T47D (cell line): Measurements from ENCODE around the gene CCNE1.

ENCODE experiments used
- DNase-seq, 2 experiments: peaks; one replicate each; pipeline versions ENCODE4 v3.0.0 to v3.0.0-alpha.2; 2011 to 2012; ENCODE audit warnings: low read depth in 1 of 2, low spot score in 1 of 2
- JUND ChIP-seq: IDR thresholded peaks from 2 replicates; pipeline ENCODE4 v1.6.1; 2012; ENCODE audit warnings: low read depth
- in situ Hi-C: cut with HindIII; loops from 2 replicates; pipeline ENCODE4 v1.10.0; 2016; ENCODE audit warnings: low sequenced_read_pairs, low pct_unique_long_range_greater_than_20kb

Gene CCNE1

DNA sequence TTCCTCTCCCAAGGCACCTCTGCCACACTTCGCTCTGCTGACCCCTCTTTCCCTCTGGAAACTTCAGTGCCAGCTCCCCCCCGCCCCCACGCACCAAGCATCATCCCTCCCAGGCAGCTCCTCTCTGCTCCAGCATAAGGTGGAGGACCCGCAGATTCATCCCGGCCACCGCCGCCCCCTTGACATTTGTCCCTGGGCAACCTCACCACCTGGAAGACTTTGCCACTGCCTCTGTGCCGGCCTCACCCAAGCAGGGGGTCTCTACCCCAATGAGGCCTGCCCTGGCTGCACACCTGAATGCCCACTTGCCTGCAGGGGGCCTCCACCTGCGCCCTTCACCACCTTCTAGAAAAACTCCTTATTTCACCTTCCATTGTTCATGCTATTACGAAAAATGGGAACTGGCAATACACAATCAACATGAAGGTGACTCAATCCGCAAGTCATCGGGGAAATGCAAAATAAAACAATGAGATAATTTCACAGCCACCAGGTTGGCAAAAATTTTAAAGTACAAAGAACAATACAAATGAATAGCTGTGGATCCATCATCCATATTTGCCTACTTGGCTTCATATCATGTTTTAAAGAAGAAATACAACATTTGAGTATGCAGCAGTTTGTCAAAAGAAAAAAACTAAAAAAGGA lies 21.9 kb downstream of the CCNE1 start:
- in situ Hi-C loops = no loop called here
- no peak for DNase-seq
- no peak for TF ChIP-seq JUND

DNA sequence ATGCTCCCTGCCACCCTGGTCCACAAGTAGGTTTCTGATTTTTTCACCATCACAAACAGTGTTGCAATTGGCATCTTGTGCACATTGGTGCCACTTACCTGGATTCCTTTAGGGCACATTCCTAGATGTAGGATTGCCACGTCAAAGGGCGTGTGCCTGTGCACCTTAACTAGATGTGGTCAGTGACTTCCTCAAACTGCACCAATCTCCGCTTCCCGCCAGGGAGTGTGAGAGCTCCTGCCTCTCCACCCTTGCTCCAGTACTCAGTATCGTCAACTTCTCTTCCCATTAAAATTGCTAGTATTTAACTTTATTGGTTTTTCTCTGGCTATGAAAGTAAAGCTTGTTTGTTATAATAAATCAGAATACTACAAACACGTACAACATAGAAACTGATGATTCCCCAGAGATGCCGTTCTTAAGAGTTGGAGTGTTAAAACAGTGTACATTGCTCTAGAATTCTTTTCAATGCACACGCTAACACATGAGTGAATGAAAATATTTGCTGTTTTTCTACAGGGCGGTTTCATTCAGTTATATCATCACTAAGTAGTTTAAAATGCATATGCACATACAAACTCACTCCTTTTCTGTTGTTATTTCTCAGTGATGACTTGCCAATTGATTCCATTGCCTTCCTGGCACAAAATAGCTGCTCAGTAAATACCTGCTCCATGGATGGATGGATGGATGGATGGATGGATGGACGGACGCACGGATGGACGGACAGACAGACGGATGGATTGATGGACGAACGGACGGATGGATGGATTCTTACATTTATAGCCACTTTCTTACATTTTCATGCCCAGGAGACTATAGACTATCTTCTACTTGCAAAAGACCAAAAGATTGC lies 23.4 kb downstream of the CCNE1 start:
- no peak for TF ChIP-seq JUND
- in situ Hi-C loops = no loop called here
- DNase-seq = peak; percentile 72 to 91

DNA sequence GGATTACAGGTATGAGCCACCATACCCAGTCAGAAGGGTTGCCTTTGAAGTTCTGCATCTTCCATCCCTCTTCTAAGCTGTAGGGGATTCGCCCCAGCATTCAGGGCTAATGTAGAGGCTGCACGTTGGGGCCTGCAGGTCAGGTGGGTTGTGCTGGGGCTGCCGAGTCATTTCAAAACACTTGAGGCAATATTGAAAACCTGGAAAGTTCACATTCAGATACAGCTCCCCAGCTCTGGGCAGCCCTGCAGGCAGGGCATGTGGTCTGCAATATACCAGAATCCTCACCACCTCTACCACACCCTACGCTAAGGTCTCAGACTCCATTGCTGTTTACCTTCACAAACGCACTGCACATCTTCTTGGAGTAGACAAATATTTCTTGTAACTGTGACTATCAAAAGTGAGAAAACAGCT lies 24.6 kb downstream of the CCNE1 start:
- in situ Hi-C loops = no loop called here
- no peak for TF ChIP-seq JUND
- no peak for DNase-seq

DNA sequence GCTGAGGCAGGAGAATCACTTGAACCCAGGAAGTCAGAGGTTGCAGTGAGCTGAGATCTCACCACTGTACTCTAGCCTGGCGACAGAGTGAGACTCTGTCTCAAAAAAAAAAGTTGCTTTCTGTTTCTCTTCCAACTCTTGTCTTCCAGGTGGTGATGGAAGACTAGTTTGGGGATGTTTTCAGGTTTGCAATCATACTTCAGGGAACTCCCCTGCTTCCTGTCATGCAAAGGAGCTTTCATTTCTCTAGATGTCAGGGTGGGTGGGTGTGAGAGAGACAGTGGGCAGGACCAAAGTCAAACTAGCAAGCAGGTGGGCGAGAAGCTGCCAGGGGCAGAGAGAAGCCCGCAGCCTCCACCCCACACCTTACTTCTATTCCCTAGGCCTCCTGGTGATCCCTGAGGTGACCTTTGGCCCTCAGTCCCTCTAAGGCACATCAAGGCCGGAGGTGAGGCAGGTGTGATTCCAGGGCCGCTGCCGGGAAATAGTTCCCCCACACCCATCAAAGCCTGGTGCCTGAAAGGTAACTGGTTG lies 25.7 kb downstream of the CCNE1 start:
- in situ Hi-C loops = no loop called here
- no peak for TF ChIP-seq JUND
- DNase-seq = no peak

DNA sequence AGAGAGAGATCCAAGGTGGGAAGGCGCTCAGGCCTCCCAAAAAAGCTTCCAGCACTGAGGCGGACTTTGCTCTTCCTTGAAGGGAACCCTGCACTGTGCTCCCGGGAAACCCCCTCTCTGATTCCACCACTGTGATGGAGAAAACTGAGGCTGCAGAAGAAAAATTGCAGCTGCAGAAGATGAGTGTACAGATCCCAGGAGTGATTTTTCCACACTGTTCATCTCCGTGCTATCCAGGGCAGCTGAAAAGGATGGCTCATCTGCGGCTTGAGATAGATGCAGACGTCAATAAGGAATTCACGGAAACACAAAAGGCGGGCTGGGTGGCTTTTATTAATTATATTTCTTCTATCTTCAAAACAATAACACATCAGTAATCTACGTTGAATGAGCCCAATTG lies 26.2 kb downstream of the CCNE1 start:
- in situ Hi-C loops = no loop called here
- no peak for DNase-seq
- no peak for TF ChIP-seq JUND

DNA sequence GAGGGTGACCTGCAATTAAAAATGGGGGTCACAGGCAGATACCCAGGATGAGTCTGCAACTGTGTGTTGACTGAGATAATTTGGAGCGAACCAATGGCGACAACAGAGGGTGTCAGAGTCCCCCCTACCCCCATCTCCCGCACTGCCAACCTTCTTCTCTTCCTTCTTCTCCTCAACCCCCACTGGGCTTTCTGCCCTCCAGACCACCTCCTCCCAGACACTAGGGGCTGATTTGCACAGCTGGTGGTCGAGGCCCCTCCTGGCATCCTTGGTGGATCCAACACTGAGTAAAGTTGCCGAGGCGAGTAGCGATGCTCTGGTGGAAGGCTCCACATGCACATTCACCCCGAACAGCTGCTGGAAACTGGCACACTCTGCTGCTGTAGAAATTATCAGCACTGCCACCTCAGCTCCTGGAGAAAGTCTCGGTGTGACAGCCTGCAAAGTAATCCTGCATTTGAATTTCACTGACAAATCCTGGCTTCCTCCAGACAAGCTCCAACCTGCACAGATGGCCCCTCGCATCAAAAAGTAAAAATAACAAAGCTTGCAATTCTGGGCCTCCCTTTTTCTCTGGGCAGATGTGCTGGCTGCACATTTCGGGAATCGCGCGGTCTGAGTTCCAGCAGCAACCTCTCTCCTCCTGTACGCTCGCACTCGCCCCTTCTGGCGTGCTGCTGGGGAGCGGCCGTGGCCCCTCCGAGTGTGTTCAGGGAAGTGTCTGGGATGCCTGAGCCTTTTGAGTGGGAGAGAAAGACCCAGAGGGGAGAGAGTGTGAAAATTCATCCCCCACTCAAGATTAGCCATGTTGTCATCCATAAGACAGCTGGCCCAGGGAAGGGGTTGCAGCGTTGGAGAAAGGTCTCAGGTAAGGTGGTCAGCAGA lies 28.5 kb downstream of the CCNE1 start:
- no peak for TF ChIP-seq JUND
- in situ Hi-C loops = no loop called here

DNA sequence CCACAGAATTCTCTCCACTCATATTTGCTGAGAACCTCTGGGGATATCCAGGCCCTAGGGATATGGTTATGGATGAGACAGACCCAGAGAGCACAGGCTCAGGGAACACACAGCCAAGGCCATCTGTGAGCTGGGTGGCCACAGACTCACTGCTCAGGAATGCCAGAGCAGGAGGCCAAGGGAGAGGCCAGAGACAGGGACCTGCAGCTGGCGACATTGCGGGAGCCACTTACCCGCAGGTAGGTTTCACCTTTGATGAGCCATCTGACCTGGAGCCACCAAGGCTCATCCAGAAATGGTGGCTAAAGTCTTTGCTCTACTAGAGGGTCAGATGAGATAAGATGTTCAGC lies 29.4 kb downstream of the CCNE1 start:
- DNase-seq = no peak
- in situ Hi-C loops = no loop called here
- no peak for TF ChIP-seq JUND

More for the DNA sequence above, 28.5 kb downstream of the CCNE1 start:
- DNase-seq = no peak

DNA sequence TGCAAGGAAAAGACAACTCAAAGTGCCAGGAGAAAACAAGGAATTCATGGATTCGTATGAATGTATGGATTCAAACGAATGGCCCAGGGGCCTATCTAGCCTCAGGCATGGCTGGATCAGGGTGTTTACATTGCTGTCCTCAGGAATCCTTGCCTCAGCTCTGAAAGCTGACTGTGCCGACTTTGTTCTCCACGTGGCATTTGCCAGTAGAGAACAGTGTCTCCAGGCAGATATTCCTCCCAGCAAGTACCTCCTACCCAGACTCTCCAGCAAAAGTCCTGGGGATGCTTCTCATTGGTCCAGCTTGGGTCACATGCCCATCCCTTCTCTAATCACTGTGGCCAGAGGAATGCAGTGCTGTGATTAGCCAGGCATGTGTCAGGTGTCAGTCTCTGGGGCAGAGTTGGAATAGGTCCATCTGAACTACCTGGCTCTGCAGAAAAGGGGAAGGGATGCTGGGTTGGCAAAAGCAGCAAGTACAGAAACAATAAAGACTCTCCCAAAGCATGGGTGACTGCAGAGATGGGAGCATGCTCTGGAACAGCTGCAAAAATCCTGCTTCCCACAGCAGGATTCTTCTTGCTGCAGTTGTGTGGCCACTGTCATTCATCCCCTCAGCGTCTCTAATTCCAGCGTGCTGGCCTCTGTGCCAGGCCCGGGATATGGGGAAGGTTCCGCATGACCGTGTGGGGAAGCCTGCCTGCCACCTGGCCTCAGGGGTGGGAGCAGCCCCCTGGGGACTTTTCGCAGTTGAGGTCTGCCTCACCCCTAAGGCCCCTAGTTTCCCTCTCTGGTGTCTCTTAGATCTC lies 30.0 kb downstream of the CCNE1 start:
- peak in 1 of 2 experiments; percentile 88 for DNase-seq
- TF ChIP-seq JUND = no peak
- in situ Hi-C loops = no loop called here

DNA sequence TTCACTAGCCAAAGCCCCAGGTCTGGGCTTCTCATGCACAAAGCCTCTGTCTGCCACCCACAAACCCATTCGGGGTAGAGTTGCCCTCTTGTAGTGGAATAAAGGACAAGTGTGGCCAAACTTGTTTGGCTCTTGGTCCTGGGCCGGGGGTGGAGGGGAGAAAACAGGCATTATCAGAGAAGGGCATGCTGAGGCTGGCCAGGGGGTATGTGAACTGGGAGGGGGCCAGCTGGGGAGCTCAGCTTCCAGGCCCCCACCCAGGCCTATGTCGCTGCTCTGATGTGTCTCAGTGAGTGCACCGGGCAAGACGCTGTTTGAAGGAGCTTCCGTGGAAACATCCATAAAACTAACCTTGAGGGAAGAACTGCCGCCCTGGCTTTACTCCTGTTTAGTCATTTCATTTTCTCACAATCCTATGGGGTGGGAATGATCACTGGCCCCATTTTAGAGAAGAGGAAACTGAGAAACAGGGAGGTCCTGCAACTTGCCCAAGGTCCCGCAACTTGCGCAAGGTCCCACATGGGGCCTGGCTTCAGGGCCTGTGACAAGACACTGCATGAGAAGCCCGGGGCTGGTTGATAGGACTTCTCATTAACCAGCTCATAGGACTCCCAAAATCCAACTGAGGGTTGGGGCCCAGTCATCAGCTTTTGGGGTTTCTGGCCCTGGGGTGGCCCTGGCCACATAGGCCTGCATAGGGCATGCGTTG lies 30.8 kb downstream of the CCNE1 start:
- no peak for DNase-seq
- in situ Hi-C loops = no loop called here
- TF ChIP-seq JUND = no peak

DNA sequence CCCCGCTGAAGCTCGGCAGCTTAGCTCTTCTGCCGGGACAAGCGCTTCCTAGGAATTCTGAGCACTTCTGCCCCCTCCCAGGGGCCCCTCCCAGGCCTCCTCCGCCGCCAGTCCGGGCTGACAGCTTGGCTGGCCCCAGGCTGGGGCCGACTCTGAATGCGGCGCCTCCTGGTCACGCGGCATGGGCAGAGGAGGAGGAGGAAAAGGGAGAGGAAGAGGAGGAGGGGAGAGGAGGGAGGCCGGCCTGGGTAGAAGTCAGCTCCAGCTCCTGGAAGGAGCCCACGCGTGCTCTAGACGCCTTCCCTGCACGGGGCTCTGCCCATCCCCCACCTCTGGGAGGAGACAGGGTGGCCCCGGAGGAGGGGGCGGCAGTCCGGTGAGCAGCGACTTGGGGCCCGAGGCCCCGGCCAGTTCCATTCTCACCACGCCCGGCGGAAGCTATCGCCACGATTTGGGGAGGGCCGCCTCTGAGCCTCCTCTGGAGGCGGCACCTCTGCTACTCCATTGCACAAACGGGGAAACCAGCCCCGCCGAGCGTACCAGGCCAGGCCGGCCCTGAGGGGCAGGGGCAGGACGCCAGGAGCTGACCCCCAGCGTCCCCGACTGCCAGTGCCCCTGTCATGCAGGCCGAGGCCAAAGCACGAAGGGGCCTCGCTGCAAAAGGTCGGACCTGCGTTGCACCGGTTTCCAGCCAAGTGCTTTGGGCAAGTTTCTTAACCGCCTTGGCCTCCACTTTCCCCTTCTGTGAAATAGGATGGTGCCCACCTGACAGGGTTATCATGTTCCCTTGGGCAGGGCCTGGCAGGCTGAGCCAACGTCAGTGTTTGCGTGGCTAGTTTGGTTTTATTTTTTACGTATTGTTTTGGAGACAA lies 31.6 kb downstream of the CCNE1 start:
- DNase-seq = peak in 1 of 2 experiments; percentile 60
- no peak for TF ChIP-seq JUND
- in situ Hi-C loops = no loop called here
